Fibroblast of mammary gland (primary cell): ENCODE data around the gene MRTO4.
"Not testable (repeated sequence)": the region's sequence is repeated elsewhere in the genome, so short reads cannot be mapped to it uniquely, and the experiment has no call there.

Source experiments
- DNase-seq: peaks from one replicate; pipeline ENCODE4 v3.0.0-alpha.2; 2010; ENCODE audit warnings: low read depth
- H3K4me3 ChIP-seq: 2 replicates; pipeline ENCODE4 v1.5.1; 2011; ENCODE audit warnings: low read depth, mild to moderate bottlenecking, low read length, moderate library complexity; ENCODE audit not compliant: control insufficient read depth
- CTCF ChIP-seq: conservative IDR thresholded peaks from 2 replicates; pipeline ENCODE4 v1.5.1; 2011; ENCODE audit warnings: low read depth, low read length, inconsistent platforms; ENCODE audit not compliant: control insufficient read depth, insufficient read depth

The MRTO4 gene

DNA sequence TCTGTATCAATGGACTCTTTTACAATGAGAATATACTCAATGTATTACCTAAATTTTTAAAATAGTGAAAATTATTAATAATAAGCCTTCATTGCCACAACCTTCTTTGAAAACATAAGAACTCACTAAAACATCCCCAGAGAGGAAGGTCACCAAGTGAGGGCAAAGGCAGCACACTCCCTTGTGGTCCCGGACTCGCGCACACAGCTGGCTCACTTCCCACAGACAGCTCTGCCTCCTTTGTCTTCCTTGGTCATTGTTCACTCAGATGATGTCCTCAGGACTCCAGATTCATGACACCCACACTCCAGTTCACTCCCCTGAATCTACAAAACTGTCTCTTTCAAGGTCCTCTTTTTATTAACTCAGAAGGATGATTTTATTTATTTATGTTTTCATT, 22.4 kb upstream of the MRTO4 start:
- H3K4me3 ChIP-seq = no peak overlapping the region
- no peak for DNase-seq
- no peak for TF ChIP-seq CTCF

- DNase-seq = no peak
- no peak overlapping the region for H3K4me3 ChIP-seq
- no peak for TF ChIP-seq CTCF
Measured at GRCh38 chr1:19229828-19230325, 21.7 kb upstream of the MRTO4 start.

DNA sequence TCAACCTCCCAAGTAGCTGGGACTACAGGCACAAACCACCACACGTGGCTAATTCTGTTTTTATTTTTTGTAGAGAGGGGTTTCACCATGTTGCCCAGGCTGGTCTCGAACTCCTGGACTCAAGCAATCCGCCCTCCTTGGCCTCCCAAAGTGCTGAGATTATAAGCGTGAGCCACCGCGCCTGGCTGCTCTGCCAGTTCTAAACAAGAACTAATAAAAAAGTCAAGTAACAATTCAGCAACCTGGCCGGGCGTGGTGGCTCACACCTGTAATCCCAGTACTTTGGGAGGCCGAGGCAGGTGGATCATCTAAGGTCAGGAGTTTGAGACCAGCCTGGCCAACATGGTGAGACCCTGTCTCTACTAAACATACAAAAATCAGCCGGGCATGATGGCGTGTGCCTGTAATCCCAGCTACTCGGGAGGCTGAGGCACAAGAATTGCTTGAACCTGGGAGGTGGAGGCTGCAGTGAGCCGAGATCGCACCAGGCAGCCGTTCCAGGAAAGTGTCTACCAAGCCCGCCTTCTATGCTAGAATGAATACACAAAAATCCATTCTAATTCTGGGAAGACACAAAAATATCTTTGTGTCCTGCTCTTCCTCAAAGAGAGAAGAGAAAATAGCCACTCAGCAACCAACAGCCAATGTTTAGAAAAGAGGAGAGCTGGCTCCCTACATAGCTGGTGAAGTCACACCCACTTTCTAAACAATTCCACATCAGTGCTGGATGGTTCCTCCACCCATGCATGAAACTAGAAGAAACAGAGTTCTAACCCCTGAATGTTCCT, 19.7 kb upstream of the MRTO4 start:
- H3K4me3 ChIP-seq, DNase-seq: not testable (repeated sequence)

GRCh38 chr1:19232524-19232846, 19.1 kb upstream of the MRTO4 start:
- no peak overlapping the region for H3K4me3 ChIP-seq
- TF ChIP-seq CTCF = peak; percentile 3

DNA sequence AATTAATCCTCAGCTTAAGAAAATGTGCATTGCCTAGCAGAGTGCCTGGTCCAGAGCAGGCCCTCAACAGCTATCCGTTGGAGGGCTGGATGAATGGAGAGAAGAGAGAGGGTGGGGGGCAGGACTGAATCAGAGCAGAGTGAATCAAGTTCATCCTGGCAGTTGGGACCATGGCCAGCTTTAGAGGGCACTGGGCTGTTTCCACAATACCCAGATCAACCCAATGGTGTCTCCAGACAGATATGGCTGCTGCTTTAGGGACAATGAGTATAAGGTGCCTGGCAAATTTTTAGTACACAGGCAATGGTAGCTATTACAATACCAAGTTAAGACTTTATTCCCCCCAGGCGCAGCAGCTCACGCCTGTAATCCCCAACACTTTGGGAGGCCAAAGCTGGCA, 17.4 kb upstream of the MRTO4 start:
- no peak for DNase-seq
- no peak overlapping the region for H3K4me3 ChIP-seq
- TF ChIP-seq CTCF = no peak

More at GRCh38 chr1:19232524-19232846, 19.1 kb upstream of the MRTO4 start:
- peak; percentile 33 for DNase-seq

- TF ChIP-seq CTCF = no peak
- H3K4me3 ChIP-seq = no peak overlapping the region
- no peak for DNase-seq
Measured at GRCh38 chr1:19239876-19240275, 11.7 kb upstream of the MRTO4 start.

DNA sequence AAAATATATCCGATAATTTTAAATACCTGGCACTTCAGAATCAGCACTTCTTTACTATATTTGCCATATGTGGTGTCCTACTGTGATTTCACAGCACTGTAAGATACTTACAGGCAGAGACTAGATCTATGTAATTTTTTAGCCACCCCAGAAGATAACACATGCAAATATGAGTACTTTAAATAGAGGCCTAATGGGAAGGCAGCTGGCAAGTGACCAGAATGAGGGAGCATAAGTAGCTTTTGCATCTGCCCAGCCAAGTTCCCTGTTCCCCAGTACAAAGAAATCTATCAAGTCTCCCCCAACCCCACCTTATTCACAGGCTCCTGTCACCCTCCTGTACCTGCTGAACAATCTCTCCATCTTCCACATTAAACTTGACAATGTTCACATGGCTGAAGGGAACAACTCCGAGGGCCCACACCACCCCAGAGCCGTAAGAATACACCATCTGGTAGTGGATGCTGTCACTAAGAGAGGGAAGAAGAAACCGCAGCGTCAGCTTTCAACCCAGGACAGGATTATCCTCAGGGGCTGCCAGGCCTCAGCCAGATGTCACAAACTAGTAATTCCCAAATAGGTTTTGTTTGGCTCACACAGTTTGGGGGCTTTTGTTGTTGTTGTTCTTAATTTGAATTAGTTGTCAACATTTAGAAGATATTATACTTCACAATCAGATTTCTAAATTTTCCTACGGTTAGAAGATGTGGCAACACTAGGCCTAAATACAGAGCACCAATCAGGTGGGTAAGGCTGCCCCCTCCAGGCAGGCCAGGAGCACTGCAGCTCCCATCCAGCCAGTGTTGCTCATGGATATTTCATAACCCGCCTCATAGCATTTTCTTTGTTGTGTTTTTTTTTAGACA, 10.7 kb upstream of the MRTO4 start:
- peak; percentile 78 for DNase-seq
- TF ChIP-seq CTCF = peak; percentile 95

More for the DNA sequence above, 10.7 kb upstream of the MRTO4 start:
- H3K4me3 ChIP-seq = no peak overlapping the region
